Fibroblast of pulmonary artery (primary cell): ENCODE data around the gene MLLT6.

Source experiments
- DNase-seq: peaks from one replicate; pipeline ENCODE4 v3.0.0-alpha.2; 2010; ENCODE audit warnings: low read depth
- H3K4me3 ChIP-seq: replicated peaks from 2 replicates; pipeline ENCODE4 v1.5.1; 2011; ENCODE audit warnings: low read depth, mild to moderate bottlenecking, control low read depth, low read length, moderate library complexity
- CTCF ChIP-seq: IDR thresholded peaks from 2 replicates; pipeline ENCODE4 v1.5.1; 2011; ENCODE audit warnings: mild to moderate bottlenecking, control low read depth, low read length, inconsistent platforms; ENCODE audit errors: missing control alignments

Gene MLLT6

GRCh38 chr17:38761612-38762011, 56.5 kb downstream of the MLLT6 start:
- H3K4me3 ChIP-seq, result no peak overlapping the region
- DNase-seq, result peak; percentile 43
- TF ChIP-seq CTCF, result peak; percentile 46

- H3K4me3 ChIP-seq, result no peak overlapping the region
- TF ChIP-seq CTCF, result no peak
- no peak for DNase-seq
These were observed 57.2 kb downstream of the MLLT6 start for GRCh38 chr17:38762231-38762630.

- no peak for DNase-seq
- no peak for TF ChIP-seq CTCF
These were observed 61.3 kb downstream of the MLLT6 start for GRCh38 chr17:38766341-38766740.

GRCh38 chr17:38768417-38768816, 63.3 kb downstream of the MLLT6 start:
- H3K4me3 ChIP-seq, result no peak overlapping the region
- no peak for TF ChIP-seq CTCF
- DNase-seq, result no peak

More at GRCh38 chr17:38766341-38766740, 61.3 kb downstream of the MLLT6 start:
- no peak overlapping the region for H3K4me3 ChIP-seq

GRCh38 chr17:38773258-38773657, 68.2 kb downstream of the MLLT6 start:
- DNase-seq, result no peak
- no peak overlapping the region for H3K4me3 ChIP-seq
- no peak for TF ChIP-seq CTCF

GRCh38 chr17:38777641-38778250, 72.7 kb downstream of the MLLT6 start:
- no peak overlapping the region for H3K4me3 ChIP-seq
- no peak for TF ChIP-seq CTCF
- no peak for DNase-seq
